GM23338 (cell line): Measurements from ENCODE around the gene PCA3. TPM values are rescaled to one million over a fixed set of nuclear protein-coding genes. Genes with fewer than 3 reads are reported as not detected.

Experiments used
- ATAC-seq: fragments of 200-7000 bp; cut with Tn5 transposase; 3 replicates; pipeline ENCODE4 v1.9.1; 2020
- DNase-seq: peaks from one replicate; pipeline ENCODE4 v3.0.0-alpha.2; 2015; ENCODE audit warnings: low spot score
- H2AFZ ChIP-seq: fragments of 200-600 bp; sonication (generic); 2 replicates; pipeline ENCODE4 v1.8.0; 2016; ENCODE audit warnings: antibody characterized with exemption, mild to moderate bottlenecking, moderate library complexity
- H3F3A ChIP-seq: fragments of 200-600 bp; sonication (generic); replicated peaks from 2 replicates; pipeline ENCODE4 v1.8.0; 2017; ENCODE audit warnings: antibody characterized with exemption, mixed run types, low read depth
- H3K27ac ChIP-seq: fragments of 200-600 bp; sonication (generic); 2 replicates; pipeline ENCODE4 v1.6.1; 2016; ENCODE audit warnings: low read depth
- H3K27me3 ChIP-seq: fragments of 200-600 bp; sonication (generic); 2 replicates; pipeline ENCODE4 v1.8.0; 2016; ENCODE audit warnings: mild to moderate bottlenecking, mixed run types, moderate library complexity; ENCODE audit not compliant: insufficient read depth
- H3K36me3 ChIP-seq: fragments of 200-600 bp; sonication (generic); 2 replicates; pipeline ENCODE4 v1.8.0; 2016; ENCODE audit warnings: mild to moderate bottlenecking; ENCODE audit not compliant: insufficient read depth
- H3K4me1 ChIP-seq: fragments of 200-600 bp; sonication (generic); 2 replicates; pipeline ENCODE4 v1.8.0; 2016; ENCODE audit warnings: mild to moderate bottlenecking, moderate library complexity; ENCODE audit not compliant: insufficient read depth
- H3K4me2 ChIP-seq: fragments of 200-600 bp; sonication (generic); 2 replicates; pipeline ENCODE4 v1.7.1; 2017; ENCODE audit warnings: mixed run types
- H3K4me3 ChIP-seq: fragments of 200-600 bp; sonication (generic); 2 replicates; pipeline ENCODE4 v1.6.1; 2016; ENCODE audit warnings: mixed run types
- H3K79me2 ChIP-seq: fragments of 200-600 bp; sonication (generic); replicated peaks from 2 replicates; pipeline ENCODE4 v1.8.0; 2017; ENCODE audit warnings: mild to moderate bottlenecking; ENCODE audit not compliant: insufficient read depth
- H3K9me2 ChIP-seq: fragments of 200-600 bp; sonication (generic); 2 replicates; pipeline ENCODE4 v1.8.0; 2017; ENCODE audit not compliant: insufficient read depth
- H4K20me1 ChIP-seq: fragments of 200-600 bp; sonication (generic); replicated peaks from 2 replicates; pipeline ENCODE4 v1.8.0; 2017; ENCODE audit warnings: mild to moderate bottlenecking; ENCODE audit not compliant: insufficient read depth
- H3K27ac Mint-ChIP-seq: 2 replicates; pipeline ENCODE4 v1.8.0; 2020; ENCODE audit warnings: inconsistent platforms, mild to moderate bottlenecking, moderate library complexity, mixed read lengths
- H3K27me3 Mint-ChIP-seq: 3 replicates; pipeline ENCODE4 v1.8.0; 2022; ENCODE audit warnings: low read depth, mild to moderate bottlenecking, moderate library complexity, mixed read lengths, inconsistent platforms; ENCODE audit not compliant: insufficient read depth, poor library complexity
- H3K36me3 Mint-ChIP-seq: 3 replicates; pipeline ENCODE4 v1.8.0; 2021; ENCODE audit warnings: low read depth, mild to moderate bottlenecking, inconsistent platforms, moderate library complexity, mixed read lengths
- H3K4me1 Mint-ChIP-seq: 3 replicates; pipeline ENCODE4 v1.8.0; 2020; ENCODE audit warnings: mild to moderate bottlenecking, inconsistent platforms, mixed read lengths
- H3K4me3 Mint-ChIP-seq: 3 replicates; pipeline ENCODE4 v1.8.0; 2021; ENCODE audit warnings: moderate library complexity, mild to moderate bottlenecking, inconsistent platforms, mixed read lengths
- H3K9me3 Mint-ChIP-seq: 3 replicates; pipeline ENCODE4 v1.8.0; 2020; ENCODE audit warnings: moderate library complexity, mild to moderate bottlenecking, inconsistent platforms, mixed read lengths
- CREB1 ChIP-seq: fragments of 250-450 bp; sonication (Bioruptor Pico); IDR thresholded peaks from 2 replicates; pipeline ENCODE4 v1.5.0; 2020; ENCODE audit warnings: low read depth, mild to moderate bottlenecking, moderate library complexity
- EZH2 ChIP-seq: fragments of 200-600 bp; sonication (generic); IDR thresholded peaks from one replicate; pipeline ENCODE4 v1.8.0; 2017; ENCODE audit warnings: antibody characterized with exemption, mild to moderate bottlenecking, low read depth; ENCODE audit not compliant: unreplicated experiment
- EZH2phosphoT487 ChIP-seq: fragments of 200-600 bp; sonication (generic); IDR thresholded peaks from one replicate; pipeline ENCODE4 v1.8.1; 2018; ENCODE audit warnings: antibody characterized with exemption; ENCODE audit not compliant: unreplicated experiment
- JUNB ChIP-seq: IDR thresholded peaks from one replicate; pipeline ENCODE4 v1.6.1; 2016; ENCODE audit warnings: antibody characterized with exemption; ENCODE audit not compliant: unreplicated experiment
- NANOG ChIP-seq: IDR thresholded peaks from 2 replicates; pipeline ENCODE4 v1.6.1; 2016; ENCODE audit warnings: antibody characterized with exemption, borderline replicate concordance
- POLR2AphosphoS5 ChIP-seq: IDR thresholded peaks from 2 replicates; pipeline ENCODE4 v1.6.1; 2016; ENCODE audit warnings: antibody characterized with exemption, low read depth
- STAT1 ChIP-seq: IDR thresholded peaks from one replicate; pipeline ENCODE4 v1.6.1; 2016; ENCODE audit warnings: antibody characterized with exemption; ENCODE audit not compliant: unreplicated experiment
- ZNF114 ChIP-seq: fragments of 250-450 bp; sonication (Bioruptor Pico); IDR thresholded peaks from 2 replicates; pipeline ENCODE4 v1.5.0; 2020; ENCODE audit warnings: mild to moderate bottlenecking, moderate library complexity
- ZNF331 ChIP-seq: fragments of 250-450 bp; sonication (Bioruptor Pico); IDR thresholded peaks from 2 replicates; pipeline ENCODE4 v1.5.0; 2020; ENCODE audit warnings: low read depth, mild to moderate bottlenecking, moderate library complexity
- polyA plus RNA-seq: library from polyadenylated mRNA; unstranded; fragments of >200 nt; fragmentation: Nextera tagmentation; extraction: Ambion mirVana; gene quantifications from 2 replicates; pipeline ENCODE4 v1.2.1, GENCODE V29; 2016
- total RNA-seq: library from RNA; depleted of rRNA; stranded (reverse); fragments of >200 nt; shearing (Covaris generic); gene quantifications from 2 replicates; pipeline ENCODE4 v1.2.3, GENCODE V29; 2014
- TF ChIP-seq, protein P1 (sequence below): fragments of 250-450 bp; sonication (Bioruptor Pico); IDR thresholded peaks from 2 replicates; pipeline ENCODE4 v1.5.0; 2020; ENCODE audit warnings: mild to moderate bottlenecking, moderate library complexity
- TF ChIP-seq, protein P2 (sequence below): IDR thresholded peaks from 2 replicates; pipeline ENCODE4 v1.6.1; 2016; ENCODE audit warnings: antibody characterized with exemption
- TF ChIP-seq, protein P3 (sequence below), 2 experiments: fragments of 200-600 bp in 1 of 2; sonication (generic) in 1 of 2; conservative IDR thresholded peaks; 2 replicates each; pipeline versions ENCODE4 v1.5.1 to v1.6.1; 2016 to 2017; ENCODE audit warnings: antibody characterized with exemption in 2 of 2, low read depth in 2 of 2, mild to moderate bottlenecking in 2 of 2, moderate library complexity in 1 of 2
- TF ChIP-seq, protein P4 (sequence below): IDR thresholded peaks from one replicate; pipeline ENCODE4 v1.6.1; 2018; ENCODE audit warnings: antibody characterized with exemption; ENCODE audit not compliant: unreplicated experiment

The PCA3 gene
- total and polyA plus RNA-seq, 2 experiments from 2014 or later: 0.28 to 0.76 TPM

DNA sequence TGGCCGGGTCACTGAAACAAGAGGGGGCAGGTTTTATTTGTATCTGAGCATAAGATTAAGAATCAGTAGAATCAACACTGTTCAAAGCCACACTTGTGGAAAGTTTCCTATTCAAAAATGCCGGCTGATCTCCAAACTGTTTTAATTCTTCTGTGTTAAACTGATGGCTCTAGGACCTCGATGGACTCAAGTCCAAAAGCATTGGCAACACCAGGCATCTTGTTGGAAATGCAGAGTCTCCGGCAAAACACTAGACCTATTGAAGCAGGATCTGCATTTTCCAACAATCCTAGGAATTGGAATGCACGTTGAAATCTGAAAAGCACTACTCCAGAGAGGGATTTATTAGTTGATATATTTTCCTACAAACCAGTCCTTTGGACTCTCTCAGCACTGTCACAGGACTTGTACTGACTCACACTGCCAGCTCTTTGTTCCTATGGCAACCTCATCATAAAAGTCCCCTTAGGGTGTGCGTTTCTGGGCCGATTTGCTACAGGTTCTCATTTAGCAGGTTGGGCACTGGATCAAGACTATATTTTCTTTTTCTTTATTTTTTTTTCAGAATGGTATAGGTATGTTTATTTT, 48.1 kb upstream of the PCA3 start:
- Histone ChIP-seq H3K4me2 (no peak overlapping the region), H3K9me2 (no peaks in the 10 kb centered on the region), H3K36me3 (no peaks in the 10 kb centered on the region), H4K20me1 (no peaks in the 10 kb centered on the region), H3K4me3 (no peak overlapping the region), H3K4me1 (peaks cover 8% of the 10 kb centered on the region; the same call in 1 of the 2 replicates), H2AFZ (no peak overlapping the region), H3K79me2 (no peaks in the 10 kb centered on the region), H3F3A (no peaks in the 10 kb centered on the region), H3K27me3 (no peaks in the 10 kb centered on the region), H3K27ac (no peak overlapping the region)
- Mint-ChIP-seq H3K36me3 (no peaks in the 10 kb centered on the region), H3K4me1 (peaks cover 15% of the 10 kb centered on the region), H3K27me3 (no peaks in the 10 kb centered on the region), H3K27ac (no peak overlapping the region), H3K9me3 (no peaks in the 10 kb centered on the region), H3K4me3 (no peak overlapping the region)
- DNase-seq (no peak), ATAC-seq (no peak)
- TF ChIP-seq EZH2 (no peak), POLR2AphosphoS5 (no peak), EZH2phosphoT487 (no peak), ZNF114 (CRISPR knock-in tag) (no peak), STAT1 (no peak), CREB1 (CRISPR knock-in tag) (no peak), ZNF331 (CRISPR knock-in tag) (no peak), NANOG (no peak), JUNB (no peak)
- TF ChIP-seq, protein P1, sequence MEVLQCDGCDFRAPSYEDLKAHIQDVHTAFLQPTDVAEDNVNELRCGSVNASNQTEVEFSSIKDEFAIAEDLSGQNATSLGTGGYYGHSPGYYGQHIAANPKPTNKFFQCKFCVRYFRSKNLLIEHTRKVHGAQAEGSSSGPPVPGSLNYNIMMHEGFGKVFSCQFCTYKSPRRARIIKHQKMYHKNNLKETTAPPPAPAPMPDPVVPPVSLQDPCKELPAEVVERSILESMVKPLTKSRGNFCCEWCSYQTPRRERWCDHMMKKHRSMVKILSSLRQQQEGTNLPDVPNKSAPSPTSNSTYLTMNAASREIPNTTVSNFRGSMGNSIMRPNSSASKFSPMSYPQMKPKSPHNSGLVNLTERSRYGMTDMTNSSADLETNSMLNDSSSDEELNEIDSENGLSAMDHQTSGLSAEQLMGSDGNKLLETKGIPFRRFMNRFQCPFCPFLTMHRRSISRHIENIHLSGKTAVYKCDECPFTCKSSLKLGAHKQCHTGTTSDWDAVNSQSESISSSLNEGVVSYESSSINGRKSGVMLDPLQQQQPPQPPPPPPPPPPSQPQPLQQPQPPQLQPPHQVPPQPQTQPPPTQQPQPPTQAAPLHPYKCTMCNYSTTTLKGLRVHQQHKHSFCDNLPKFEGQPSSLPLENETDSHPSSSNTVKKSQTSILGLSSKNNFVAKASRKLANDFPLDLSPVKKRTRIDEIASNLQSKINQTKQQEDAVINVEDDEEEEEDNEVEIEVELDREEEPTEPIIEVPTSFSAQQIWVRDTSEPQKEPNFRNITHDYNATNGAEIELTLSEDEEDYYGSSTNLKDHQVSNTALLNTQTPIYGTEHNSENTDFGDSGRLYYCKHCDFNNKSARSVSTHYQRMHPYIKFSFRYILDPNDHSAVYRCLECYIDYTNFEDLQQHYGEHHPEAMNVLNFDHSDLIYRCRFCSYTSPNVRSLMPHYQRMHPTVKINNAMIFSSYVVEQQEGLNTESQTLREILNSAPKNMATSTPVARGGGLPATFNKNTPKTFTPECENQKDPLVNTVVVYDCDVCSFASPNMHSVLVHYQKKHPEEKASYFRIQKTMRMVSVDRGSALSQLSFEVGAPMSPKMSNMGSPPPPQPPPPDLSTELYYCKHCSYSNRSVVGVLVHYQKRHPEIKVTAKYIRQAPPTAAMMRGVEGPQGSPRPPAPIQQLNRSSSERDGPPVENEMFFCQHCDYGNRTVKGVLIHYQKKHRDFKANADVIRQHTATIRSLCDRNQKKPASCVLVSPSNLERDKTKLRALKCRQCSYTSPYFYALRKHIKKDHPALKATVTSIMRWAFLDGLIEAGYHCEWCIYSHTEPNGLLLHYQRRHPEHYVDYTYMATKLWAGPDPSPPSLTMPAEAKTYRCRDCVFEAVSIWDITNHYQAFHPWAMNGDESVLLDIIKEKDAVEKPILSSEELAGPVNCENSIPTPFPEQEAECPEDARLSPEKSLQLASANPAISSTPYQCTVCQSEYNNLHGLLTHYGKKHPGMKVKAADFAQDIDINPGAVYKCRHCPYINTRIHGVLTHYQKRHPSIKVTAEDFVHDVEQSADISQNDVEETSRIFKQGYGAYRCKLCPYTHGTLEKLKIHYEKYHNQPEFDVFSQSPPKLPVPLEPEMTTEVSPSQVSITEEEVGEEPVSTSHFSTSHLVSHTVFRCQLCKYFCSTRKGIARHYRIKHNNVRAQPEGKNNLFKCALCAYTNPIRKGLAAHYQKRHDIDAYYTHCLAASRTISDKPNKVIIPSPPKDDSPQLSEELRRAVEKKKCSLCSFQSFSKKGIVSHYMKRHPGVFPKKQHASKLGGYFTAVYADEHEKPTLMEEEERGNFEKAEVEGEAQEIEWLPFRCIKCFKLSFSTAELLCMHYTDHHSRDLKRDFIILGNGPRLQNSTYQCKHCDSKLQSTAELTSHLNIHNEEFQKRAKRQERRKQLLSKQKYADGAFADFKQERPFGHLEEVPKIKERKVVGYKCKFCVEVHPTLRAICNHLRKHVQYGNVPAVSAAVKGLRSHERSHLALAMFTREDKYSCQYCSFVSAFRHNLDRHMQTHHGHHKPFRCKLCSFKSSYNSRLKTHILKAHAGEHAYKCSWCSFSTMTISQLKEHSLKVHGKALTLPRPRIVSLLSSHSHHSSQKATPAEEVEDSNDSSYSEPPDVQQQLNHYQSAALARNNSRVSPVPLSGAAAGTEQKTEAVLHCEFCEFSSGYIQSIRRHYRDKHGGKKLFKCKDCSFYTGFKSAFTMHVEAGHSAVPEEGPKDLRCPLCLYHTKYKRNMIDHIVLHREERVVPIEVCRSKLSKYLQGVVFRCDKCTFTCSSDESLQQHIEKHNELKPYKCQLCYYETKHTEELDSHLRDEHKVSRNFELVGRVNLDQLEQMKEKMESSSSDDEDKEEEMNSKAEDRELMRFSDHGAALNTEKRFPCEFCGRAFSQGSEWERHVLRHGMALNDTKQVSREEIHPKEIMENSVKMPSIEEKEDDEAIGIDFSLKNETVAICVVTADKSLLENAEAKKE (CRISPR knock-in tag): no peak
- TF ChIP-seq, protein P2, sequence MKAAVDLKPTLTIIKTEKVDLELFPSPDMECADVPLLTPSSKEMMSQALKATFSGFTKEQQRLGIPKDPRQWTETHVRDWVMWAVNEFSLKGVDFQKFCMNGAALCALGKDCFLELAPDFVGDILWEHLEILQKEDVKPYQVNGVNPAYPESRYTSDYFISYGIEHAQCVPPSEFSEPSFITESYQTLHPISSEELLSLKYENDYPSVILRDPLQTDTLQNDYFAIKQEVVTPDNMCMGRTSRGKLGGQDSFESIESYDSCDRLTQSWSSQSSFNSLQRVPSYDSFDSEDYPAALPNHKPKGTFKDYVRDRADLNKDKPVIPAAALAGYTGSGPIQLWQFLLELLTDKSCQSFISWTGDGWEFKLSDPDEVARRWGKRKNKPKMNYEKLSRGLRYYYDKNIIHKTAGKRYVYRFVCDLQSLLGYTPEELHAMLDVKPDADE: no peak
- TF ChIP-seq, protein P3, sequence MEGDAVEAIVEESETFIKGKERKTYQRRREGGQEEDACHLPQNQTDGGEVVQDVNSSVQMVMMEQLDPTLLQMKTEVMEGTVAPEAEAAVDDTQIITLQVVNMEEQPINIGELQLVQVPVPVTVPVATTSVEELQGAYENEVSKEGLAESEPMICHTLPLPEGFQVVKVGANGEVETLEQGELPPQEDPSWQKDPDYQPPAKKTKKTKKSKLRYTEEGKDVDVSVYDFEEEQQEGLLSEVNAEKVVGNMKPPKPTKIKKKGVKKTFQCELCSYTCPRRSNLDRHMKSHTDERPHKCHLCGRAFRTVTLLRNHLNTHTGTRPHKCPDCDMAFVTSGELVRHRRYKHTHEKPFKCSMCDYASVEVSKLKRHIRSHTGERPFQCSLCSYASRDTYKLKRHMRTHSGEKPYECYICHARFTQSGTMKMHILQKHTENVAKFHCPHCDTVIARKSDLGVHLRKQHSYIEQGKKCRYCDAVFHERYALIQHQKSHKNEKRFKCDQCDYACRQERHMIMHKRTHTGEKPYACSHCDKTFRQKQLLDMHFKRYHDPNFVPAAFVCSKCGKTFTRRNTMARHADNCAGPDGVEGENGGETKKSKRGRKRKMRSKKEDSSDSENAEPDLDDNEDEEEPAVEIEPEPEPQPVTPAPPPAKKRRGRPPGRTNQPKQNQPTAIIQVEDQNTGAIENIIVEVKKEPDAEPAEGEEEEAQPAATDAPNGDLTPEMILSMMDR (conservative IDR thresholded peaks at IDR 0.05; ENCODE audit: low read depth in 2 of 2): no peak
- TF ChIP-seq, protein P4, sequence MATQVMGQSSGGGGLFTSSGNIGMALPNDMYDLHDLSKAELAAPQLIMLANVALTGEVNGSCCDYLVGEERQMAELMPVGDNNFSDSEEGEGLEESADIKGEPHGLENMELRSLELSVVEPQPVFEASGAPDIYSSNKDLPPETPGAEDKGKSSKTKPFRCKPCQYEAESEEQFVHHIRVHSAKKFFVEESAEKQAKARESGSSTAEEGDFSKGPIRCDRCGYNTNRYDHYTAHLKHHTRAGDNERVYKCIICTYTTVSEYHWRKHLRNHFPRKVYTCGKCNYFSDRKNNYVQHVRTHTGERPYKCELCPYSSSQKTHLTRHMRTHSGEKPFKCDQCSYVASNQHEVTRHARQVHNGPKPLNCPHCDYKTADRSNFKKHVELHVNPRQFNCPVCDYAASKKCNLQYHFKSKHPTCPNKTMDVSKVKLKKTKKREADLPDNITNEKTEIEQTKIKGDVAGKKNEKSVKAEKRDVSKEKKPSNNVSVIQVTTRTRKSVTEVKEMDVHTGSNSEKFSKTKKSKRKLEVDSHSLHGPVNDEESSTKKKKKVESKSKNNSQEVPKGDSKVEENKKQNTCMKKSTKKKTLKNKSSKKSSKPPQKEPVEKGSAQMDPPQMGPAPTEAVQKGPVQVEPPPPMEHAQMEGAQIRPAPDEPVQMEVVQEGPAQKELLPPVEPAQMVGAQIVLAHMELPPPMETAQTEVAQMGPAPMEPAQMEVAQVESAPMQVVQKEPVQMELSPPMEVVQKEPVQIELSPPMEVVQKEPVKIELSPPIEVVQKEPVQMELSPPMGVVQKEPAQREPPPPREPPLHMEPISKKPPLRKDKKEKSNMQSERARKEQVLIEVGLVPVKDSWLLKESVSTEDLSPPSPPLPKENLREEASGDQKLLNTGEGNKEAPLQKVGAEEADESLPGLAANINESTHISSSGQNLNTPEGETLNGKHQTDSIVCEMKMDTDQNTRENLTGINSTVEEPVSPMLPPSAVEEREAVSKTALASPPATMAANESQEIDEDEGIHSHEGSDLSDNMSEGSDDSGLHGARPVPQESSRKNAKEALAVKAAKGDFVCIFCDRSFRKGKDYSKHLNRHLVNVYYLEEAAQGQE: no peak
